ENCODE data around the gene PADI3.

GRCh38 chr1:17328855-17329254, 80.0 kb downstream of the PADI3 start:
- no peak for TF ChIP-seq POLR2A (IDR thresholded peaks at IDR 0.05; ENCODE audit: extremely low read depth, insufficient read length)
- TF ChIP-seq CTCF (IDR thresholded peaks at IDR 0.05; ENCODE audit: low read depth, low read length): no peak
- no peak for TF ChIP-seq MAX (IDR thresholded peaks at IDR 0.05; ENCODE audit: low read depth, low read length)
